ENCODE measurements around the gene ZNF530.

The ZNF530 gene

GRCh38 chr19:57655443-57655842 lies 55.8 kb downstream of the ZNF530 start:
- Histone ChIP-seq H3K27me3 (ENCODE audit: control insufficient read depth in 1 of 2, insufficient read depth in 2 of 2, low read length in 2 of 2) (no peaks in the 10 kb centered on the region), H3K36me3 (ENCODE audit: insufficient read depth, low read length) (no peaks in the 10 kb centered on the region), H3K9ac (ENCODE audit: low read length) (no peak overlapping the region), H3K4me1 (ENCODE audit: insufficient read depth, low read length) (no peaks in the 10 kb centered on the region), H3K4me3 (ENCODE audit: low read depth in 1 of 2, low read length in 2 of 2) (no peak overlapping the region), H3K9me3 (ENCODE audit: low read length) (no peaks in the 10 kb centered on the region), H3K27ac (ENCODE audit: low read depth, low read length) (no peak overlapping the region)

GRCh38 chr19:57656346-57656745 lies 56.7 kb downstream of the ZNF530 start:
- H3K27ac ChIP-seq (ENCODE audit: low read depth, low read length): no peak overlapping the region
- H3K9me3 ChIP-seq (ENCODE audit: low read length): no peaks in the 10 kb centered on the region
- no peak overlapping the region for H3K9ac ChIP-seq (ENCODE audit: low read length)
- H3K4me1 ChIP-seq (ENCODE audit: insufficient read depth, low read length): no peaks in the 10 kb centered on the region
- no peak overlapping the region for H3K4me3 ChIP-seq (ENCODE audit: low read depth in 1 of 2, low read length in 2 of 2)
- H3K36me3 ChIP-seq (ENCODE audit: insufficient read depth, low read length): no peaks in the 10 kb centered on the region
- no peaks in the 10 kb centered on the region for H3K27me3 ChIP-seq (ENCODE audit: control insufficient read depth in 1 of 2, insufficient read depth in 2 of 2, low read length in 2 of 2)

Measured in muscle layer of colon (tissue), 2 donors.